Iris pigment epithelial cell (primary cell): ENCODE measurements around the gene GNA12.

ENCODE experiments used
- DNase-seq: peaks from one replicate; pipeline ENCODE4 v3.0.0-alpha.2; 2011; ENCODE audit warnings: low read depth

Gene GNA12

GRCh38 chr7:2844153-2845033, at the start of gene GNA12:
GNA12 (minus strand) TSS chr7:2844308; CDS start chr7:2844161, 147 bp downstream.
- DNase-seq, result peak; percentile 98

GRCh38 chr7:2893411-2893861, 49.3 kb upstream of the GNA12 start:
- no peak for DNase-seq

- no peak for DNase-seq
These were observed 48.4 kb upstream of the GNA12 start for GRCh38 chr7:2892549-2892948.

- no peak for DNase-seq
These were observed 43.7 kb upstream of the GNA12 start for GRCh38 chr7:2887816-2888215.

GRCh38 chr7:2886900-2887299, 42.8 kb upstream of the GNA12 start:
- peak; percentile 89 for DNase-seq

GRCh38 chr7:2886391-2886790, 42.3 kb upstream of the GNA12 start:
- no peak for DNase-seq

GRCh38 chr7:2884161-2884560, 40.1 kb upstream of the GNA12 start:
- DNase-seq, result no peak

- DNase-seq, result no peak
These were observed 39.0 kb upstream of the GNA12 start for GRCh38 chr7:2883101-2883500.

- DNase-seq, result no peak
These were observed 38.0 kb upstream of the GNA12 start for GRCh38 chr7:2882111-2882510.

GRCh38 chr7:2880874-2881533, 36.9 kb upstream of the GNA12 start:
- DNase-seq, result no peak

GRCh38 chr7:2880051-2880450, 35.9 kb upstream of the GNA12 start:
- no peak for DNase-seq

GRCh38 chr7:2879354-2879753, 35.2 kb upstream of the GNA12 start:
- DNase-seq, result no peak

- no peak for DNase-seq
These were observed 34.2 kb upstream of the GNA12 start for GRCh38 chr7:2878306-2878705.

- DNase-seq, result peak; percentile 86
These were observed 32.1 kb upstream of the GNA12 start for GRCh38 chr7:2876031-2876731.

- peak; percentile 96 for DNase-seq
These were observed 29.8 kb upstream of the GNA12 start for GRCh38 chr7:2873686-2874551.

- DNase-seq, result no peak
These were observed 29.0 kb upstream of the GNA12 start for GRCh38 chr7:2873146-2873545.

- DNase-seq, result no peak
These were observed 28.3 kb upstream of the GNA12 start for GRCh38 chr7:2872296-2872874.

GRCh38 chr7:2870471-2870931, 26.4 kb upstream of the GNA12 start:
- DNase-seq, result peak; percentile 74

GRCh38 chr7:2869981-2870380, 25.9 kb upstream of the GNA12 start:
- DNase-seq, result no peak

GRCh38 chr7:2866601-2867000, 22.5 kb upstream of the GNA12 start:
- no peak for DNase-seq

- DNase-seq, result peak; percentile 67
These were observed 21.0 kb upstream of the GNA12 start for GRCh38 chr7:2864999-2865670.
